MM.1S (cell line): ENCODE data around the gene UBE2QL1.
A peak's percentile ranks its signal among the peaks of the same experiment; 100 is the strongest.

ENCODE experiments used
- DNase-seq: peaks from one replicate; pipeline ENCODE4 v3.0.0-alpha.2; 2015
- H2AFZ ChIP-seq: fragments of 300-600 bp; sonication (generic); 2 replicates; pipeline ENCODE4 v1.6.0; 2016; ENCODE audit warnings: antibody characterized with exemption, low read length
- H3F3A ChIP-seq: fragments of 300-600 bp; sonication (generic); 2 replicates; pipeline ENCODE4 v1.6.1; 2016; ENCODE audit warnings: mild to moderate bottlenecking, antibody characterized with exemption, low read length, moderate library complexity, mixed read lengths; ENCODE audit not compliant: insufficient read depth
- H3K27ac ChIP-seq: fragments of 300-600 bp; sonication (generic); 2 replicates; pipeline ENCODE4 v1.5.1; 2016; ENCODE audit warnings: mild to moderate bottlenecking, low read length
- H3K27me3 ChIP-seq: fragments of 300-600 bp; sonication (generic); replicated peaks from 2 replicates; pipeline ENCODE4 v1.6.0; 2016; ENCODE audit warnings: low read length; ENCODE audit not compliant: insufficient read depth
- H3K36me3 ChIP-seq: fragments of 300-600 bp; sonication (generic); replicated peaks from 2 replicates; pipeline ENCODE4 v1.6.1; 2016; ENCODE audit warnings: mild to moderate bottlenecking, low read length, mixed read lengths; ENCODE audit not compliant: insufficient read depth
- H3K4me1 ChIP-seq: fragments of 300-600 bp; sonication (generic); 2 replicates; pipeline ENCODE4 v1.6.1; 2016; ENCODE audit warnings: low read length, mixed read lengths
- H3K4me2 ChIP-seq: fragments of 300-600 bp; sonication (generic); 2 replicates; pipeline ENCODE4 v1.6.0; 2016; ENCODE audit warnings: low read depth, low read length
- H3K4me3 ChIP-seq: fragments of 300-600 bp; sonication (generic); 2 replicates; pipeline ENCODE4 v1.5.1; 2016; ENCODE audit warnings: low read length, mixed read lengths
- H3K79me2 ChIP-seq: fragments of 300-600 bp; sonication (generic); 2 replicates; pipeline ENCODE4 v1.6.1; 2016; ENCODE audit warnings: mixed run types, low read length, mixed read lengths
- H3K9ac ChIP-seq: fragments of 300-600 bp; sonication (generic); 2 replicates; pipeline ENCODE4 v1.6.1; 2016; ENCODE audit warnings: low read length, mixed read lengths
- H3K9me2 ChIP-seq: fragments of 300-600 bp; sonication (generic); replicated peaks from 2 replicates; pipeline ENCODE4 v1.6.1; 2016; ENCODE audit warnings: mild to moderate bottlenecking, low read length, mixed read lengths; ENCODE audit not compliant: insufficient read depth
- H3K9me3 ChIP-seq: fragments of 300-600 bp; sonication (generic); replicated peaks from 2 replicates; pipeline ENCODE4 v1.6.1; 2016; ENCODE audit warnings: mild to moderate bottlenecking, low read length, mixed read lengths; ENCODE audit not compliant: insufficient read depth
- H4K20me1 ChIP-seq: fragments of 300-600 bp; sonication (generic); 2 replicates; pipeline ENCODE4 v1.6.1; 2016; ENCODE audit warnings: mild to moderate bottlenecking, low read length, moderate library complexity, mixed read lengths; ENCODE audit not compliant: insufficient read depth
- EZH2 ChIP-seq: fragments of 300-600 bp; sonication (generic); optimal IDR thresholded peaks from 2 replicates; pipeline ENCODE3; 2017; ENCODE audit warnings: low read depth, mild to moderate bottlenecking, antibody characterized with exemption, low read length, mixed read lengths
- EZH2phosphoT487 ChIP-seq: fragments of 300-600 bp; sonication (generic); IDR thresholded peaks from 2 replicates; pipeline ENCODE4 v1.6.1; 2018; ENCODE audit warnings: antibody characterized with exemption, low read length
- TF ChIP-seq, protein P1 (sequence below): fragments of 300-600 bp; sonication (generic); IDR thresholded peaks from 2 replicates; pipeline ENCODE4 v1.5.1; 2016; ENCODE audit warnings: antibody characterized with exemption, low read length, mixed read lengths

UBE2QL1 gene

DNA sequence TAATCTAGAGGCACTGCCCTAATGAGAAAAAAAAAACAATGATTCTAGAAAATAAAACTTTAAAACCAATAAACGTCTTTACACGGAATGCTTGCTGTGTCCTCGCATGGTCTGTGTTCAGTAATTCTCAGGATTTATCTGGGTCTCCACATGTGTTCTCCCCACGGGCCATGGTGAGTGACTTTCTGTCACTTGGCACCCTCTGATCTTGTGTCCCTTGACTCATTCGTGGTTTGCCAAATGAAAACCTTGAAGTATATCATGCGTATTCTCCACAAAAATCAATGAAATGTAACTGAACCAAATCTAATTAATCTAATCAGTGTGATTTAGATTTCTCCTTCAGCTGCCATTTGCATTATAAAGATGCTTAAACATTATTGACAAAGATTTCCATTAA is 48.0 kb downstream of the UBE2QL1 start:
- Histone ChIP-seq H3K79me2 (peaks cover 20% of the 10 kb centered on the region), H3K4me1 (peaks cover 53% of the 10 kb centered on the region), H3K4me3 (no peak overlapping the region), H3F3A (peaks cover 26% of the 10 kb centered on the region), H3K9me3 (no peaks in the 10 kb centered on the region), H2AFZ (no peak overlapping the region), H3K4me2 (0 out of 2 replicates have a peak overlapping the region, but pooled peaks have one; percentile 4), H3K36me3 (peaks cover 4% of the 10 kb centered on the region; the same call in 1 of the 2 replicates), H4K20me1 (no peaks in the 10 kb centered on the region), H3K27me3 (no peaks in the 10 kb centered on the region), H3K27ac (peak overlapping the region; percentile 91), H3K9ac (no peak overlapping the region), H3K9me2 (no peaks in the 10 kb centered on the region)
- no peak for TF ChIP-seq EZH2phosphoT487
- TF ChIP-seq, protein P1, sequence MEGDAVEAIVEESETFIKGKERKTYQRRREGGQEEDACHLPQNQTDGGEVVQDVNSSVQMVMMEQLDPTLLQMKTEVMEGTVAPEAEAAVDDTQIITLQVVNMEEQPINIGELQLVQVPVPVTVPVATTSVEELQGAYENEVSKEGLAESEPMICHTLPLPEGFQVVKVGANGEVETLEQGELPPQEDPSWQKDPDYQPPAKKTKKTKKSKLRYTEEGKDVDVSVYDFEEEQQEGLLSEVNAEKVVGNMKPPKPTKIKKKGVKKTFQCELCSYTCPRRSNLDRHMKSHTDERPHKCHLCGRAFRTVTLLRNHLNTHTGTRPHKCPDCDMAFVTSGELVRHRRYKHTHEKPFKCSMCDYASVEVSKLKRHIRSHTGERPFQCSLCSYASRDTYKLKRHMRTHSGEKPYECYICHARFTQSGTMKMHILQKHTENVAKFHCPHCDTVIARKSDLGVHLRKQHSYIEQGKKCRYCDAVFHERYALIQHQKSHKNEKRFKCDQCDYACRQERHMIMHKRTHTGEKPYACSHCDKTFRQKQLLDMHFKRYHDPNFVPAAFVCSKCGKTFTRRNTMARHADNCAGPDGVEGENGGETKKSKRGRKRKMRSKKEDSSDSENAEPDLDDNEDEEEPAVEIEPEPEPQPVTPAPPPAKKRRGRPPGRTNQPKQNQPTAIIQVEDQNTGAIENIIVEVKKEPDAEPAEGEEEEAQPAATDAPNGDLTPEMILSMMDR = no peak
- no peak for TF ChIP-seq EZH2
- DNase-seq = no peak

DNA sequence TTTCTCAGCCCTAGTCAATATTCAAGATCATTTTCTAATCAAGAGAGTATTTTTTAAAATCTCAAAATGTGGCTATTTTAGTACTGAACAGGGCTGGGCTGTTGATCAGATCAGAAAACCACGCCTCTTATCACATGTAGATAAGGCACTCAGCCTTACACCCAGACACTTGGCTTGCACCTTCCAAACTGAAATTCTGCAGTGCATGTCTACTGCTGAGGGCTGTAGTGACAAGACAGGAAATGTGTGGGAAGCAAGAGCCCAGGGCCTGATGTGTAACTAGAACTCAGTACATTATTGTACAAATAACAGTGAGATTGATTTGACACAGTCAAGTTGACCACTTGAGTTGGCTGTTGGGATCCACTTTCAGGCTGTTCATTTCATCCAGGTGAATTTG is 48.6 kb downstream of the UBE2QL1 start:
- H3K27me3 ChIP-seq = no peaks in the 10 kb centered on the region
- no peaks in the 10 kb centered on the region for H3K9me2 ChIP-seq
- no peaks in the 10 kb centered on the region for H3K36me3 ChIP-seq
- H3F3A ChIP-seq = peaks cover 26% of the 10 kb centered on the region
- no peak overlapping the region for H3K9ac ChIP-seq
- H3K4me2 ChIP-seq = no peak overlapping the region
- TF ChIP-seq, protein P1 = no peak
- TF ChIP-seq EZH2phosphoT487 = no peak
- no peak for TF ChIP-seq EZH2
- H4K20me1 ChIP-seq = no peaks in the 10 kb centered on the region
- no peak overlapping the region for H3K4me3 ChIP-seq
- no peak for DNase-seq
- H3K27ac ChIP-seq = no peak overlapping the region; the same call in 1 of the 2 replicates
- H3K79me2 ChIP-seq = peaks cover 14% of the 10 kb centered on the region
- no peak overlapping the region for H2AFZ ChIP-seq
- H3K4me1 ChIP-seq = peaks cover 47% of the 10 kb centered on the region
- H3K9me3 ChIP-seq = no peaks in the 10 kb centered on the region

DNA sequence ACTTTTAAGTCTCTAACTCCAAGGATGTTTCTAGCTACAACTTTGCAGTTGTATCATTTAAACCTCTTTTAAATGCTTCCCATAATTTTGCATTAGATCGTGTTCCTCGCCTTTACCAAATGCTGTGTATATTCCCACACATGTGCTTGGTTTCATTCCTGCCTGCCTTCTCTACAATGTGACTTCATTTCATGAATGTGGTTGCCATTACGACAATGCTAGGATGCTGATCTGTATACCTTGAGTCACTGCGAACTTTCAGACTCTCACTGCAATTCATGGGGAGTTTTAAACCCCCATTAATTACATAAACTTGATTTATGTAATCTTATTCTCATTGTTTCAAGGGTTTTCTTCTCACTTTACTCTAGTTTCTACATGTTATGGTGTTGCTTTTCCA is 50.3 kb downstream of the UBE2QL1 start:
- Histone ChIP-seq H3F3A (peaks cover 19% of the 10 kb centered on the region), H3K4me2 (no peak overlapping the region), H3K27me3 (no peaks in the 10 kb centered on the region), H3K9ac (no peak overlapping the region), H3K27ac (no peak overlapping the region), H4K20me1 (no peaks in the 10 kb centered on the region), H3K36me3 (no peaks in the 10 kb centered on the region), H3K4me1 (peaks cover 34% of the 10 kb centered on the region), H3K9me3 (no peaks in the 10 kb centered on the region), H2AFZ (no peak overlapping the region), H3K4me3 (no peak overlapping the region), H3K79me2 (no peaks in the 10 kb centered on the region), H3K9me2 (no peaks in the 10 kb centered on the region)
- DNase-seq = no peak
- no peak for TF ChIP-seq EZH2
- TF ChIP-seq, protein P1 = no peak
- no peak for TF ChIP-seq EZH2phosphoT487
